HCT116 (cell line): Measurements from ENCODE around the gene AOPEP. TPM values are rescaled to one million over a fixed set of nuclear protein-coding genes. Genes with fewer than 3 reads are reported as not detected.

ENCODE experiments used
- ATAC-seq: fragments of 200-7000 bp; cut with Tn5 transposase; 2 replicates; pipeline ENCODE4 v1.9.1; 2020; ENCODE audit warnings: mild to moderate bottlenecking, moderate library complexity
- BruUV-seq: library from RNA; stranded (reverse); fragments of 400-500 nt; replicated peaks from 2 replicates; lab custom pipeline; 2021; lab: Mats Ljungman, UMichigan
- CTCF ChIA-PET: fragments of 300-600 bp; sonication (Branson Sonifier 250); formaldehyde crosslinking; loops from one replicate; lab custom pipeline; 2021; ENCODE audit warnings: antibody characterized with exemption; lab: Charles Lee
- POLR2A ChIA-PET: fragments of 300-600, 350-600 bp; sonication (Branson Sonifier 250); formaldehyde crosslinking; loops from one replicate; lab custom pipeline; 2021; ENCODE audit warnings: antibody characterized with exemption; lab: Charles Lee
- RAD21 ChIA-PET, 2 experiments: fragments of 300-600 bp; sonication (Branson Sonifier 250); formaldehyde crosslinking; loops; one replicate each; lab custom pipeline; 2023; ENCODE audit warnings: low total read pairs in 2 of 2; ENCODE audit not compliant: uncharacterized antibody in 2 of 2, unreplicated experiment in 2 of 2, low non-redundant PET in 1 of 2; lab: Charles Lee
- DNase-seq: peaks from one replicate; pipeline ENCODE4 v3.0.0-alpha.2; 2010; ENCODE audit warnings: low read depth, low spot score
- H2AFZ ChIP-seq: fragments of 200-600 bp; shearing (Covaris generic), sonication (generic); 2 replicates; pipeline ENCODE4 v1.6.1; 2017; ENCODE audit warnings: low read depth, mixed run types, mixed read lengths, antibody characterized with exemption, low read length; ENCODE audit not compliant: poor library complexity, severe bottlenecking
- H3K27ac ChIP-seq: 2 replicates; pipeline ENCODE4 v1.5.1; 2012; ENCODE audit warnings: low read depth, low read length
- H3K27me3 ChIP-seq: fragments of 200-600 bp; sonication (generic); 2 replicates; pipeline ENCODE4 v1.6.1; 2016; ENCODE audit warnings: mixed run types, low read length, mixed read lengths; ENCODE audit not compliant: insufficient read depth
- H3K36me3 ChIP-seq, 2 experiments: fragments of 200-500 bp in 1 of 2; fragments of 200-600 bp in 1 of 2; sonication (Bioruptor generic) in 1 of 2; sonication (generic) in 1 of 2; 2 replicates each; pipeline versions ENCODE4 v1.5.1 to v1.6.1; 2014 to 2016; ENCODE audit warnings: low read length in 2 of 2, inconsistent platforms in 1 of 2, mixed read lengths in 1 of 2, mixed run types in 1 of 2; ENCODE audit not compliant: insufficient read depth in 2 of 2, control insufficient read depth in 1 of 2
- H3K4me1 ChIP-seq, 2 experiments: fragments of 200-600 bp in 1 of 2; sonication (generic) in 1 of 2; 2 replicates each; pipeline versions ENCODE4 v1.5.1 to v1.6.1; 2012 to 2017; ENCODE audit warnings: low read length in 2 of 2, inconsistent platforms in 1 of 2, mild to moderate bottlenecking in 1 of 2, mixed read lengths in 1 of 2, mixed run types in 1 of 2, moderate library complexity in 1 of 2; ENCODE audit not compliant: insufficient read depth in 2 of 2, control insufficient read depth in 1 of 2
- H3K4me2 ChIP-seq: fragments of 200-600 bp; sonication (generic); 2 replicates; pipeline ENCODE4 v1.6.1; 2017; ENCODE audit warnings: mixed run types, low read length, mixed read lengths
- H3K4me3 ChIP-seq, 2 experiments: fragments of 200-600 bp in 1 of 2; sonication (generic) in 1 of 2; replicated peaks in 1 of 2; 2 replicates each; pipeline ENCODE4 v1.5.1; 2011 to 2016; ENCODE audit warnings: low read length in 2 of 2, control low read depth in 1 of 2, low read depth in 1 of 2, mild to moderate bottlenecking in 1 of 2, mixed read lengths in 1 of 2, mixed run types in 1 of 2
- H3K79me2 ChIP-seq: fragments of 200-600 bp; sonication (generic); 2 replicates; pipeline ENCODE4 v1.6.1; 2017; ENCODE audit warnings: mild to moderate bottlenecking, mixed run types, low read length, moderate library complexity, mixed read lengths; ENCODE audit not compliant: insufficient read depth
- H3K9ac ChIP-seq: fragments of 200-600 bp; sonication (generic); 2 replicates; pipeline ENCODE4 v1.6.1; 2016; ENCODE audit warnings: low read length, mixed read lengths
- H3K9me2 ChIP-seq: fragments of 200-600 bp; sonication (generic), shearing (Covaris generic); 2 replicates; pipeline ENCODE4 v1.6.1; 2017; ENCODE audit warnings: mixed run types, mild to moderate bottlenecking, moderate library complexity; ENCODE audit not compliant: insufficient read depth
- H3K9me3 ChIP-seq, 2 experiments: fragments of 200-500 bp in 1 of 2; fragments of 200-600 bp in 1 of 2; sonication (Bioruptor generic) in 1 of 2; sonication (generic) in 1 of 2; 2 replicates each; pipeline ENCODE4 v1.6.1; 2014 to 2017; ENCODE audit warnings: low read length in 2 of 2, mixed read lengths in 2 of 2, inconsistent platforms in 1 of 2, low read depth in 1 of 2, mild to moderate bottlenecking in 1 of 2, mixed run types in 1 of 2, moderate library complexity in 1 of 2; ENCODE audit not compliant: control insufficient read depth in 1 of 2, insufficient read depth in 1 of 2
- H4K20me1 ChIP-seq: fragments of 200-600 bp; sonication (generic), shearing (Covaris generic); 2 replicates; pipeline ENCODE4 v1.6.1; 2017; ENCODE audit warnings: mixed run types, mild to moderate bottlenecking, moderate library complexity; ENCODE audit not compliant: insufficient read depth
- CBX3 ChIP-seq: IDR thresholded peaks from 2 replicates; pipeline ENCODE4 v1.6.1; 2012; ENCODE audit warnings: low read depth
- CEBPB ChIP-seq: IDR thresholded peaks from 2 replicates; pipeline ENCODE4 v1.6.1; 2012; ENCODE audit warnings: low read depth
- EGR1 ChIP-seq: IDR thresholded peaks from 2 replicates; pipeline ENCODE4 v1.6.1; 2012; ENCODE audit warnings: low read depth
- ELF1 ChIP-seq: IDR thresholded peaks from 2 replicates; pipeline ENCODE4 v1.6.1; 2012; ENCODE audit warnings: low read depth, borderline replicate concordance
- EZH2 ChIP-seq: fragments of 200-600 bp; sonication (generic); IDR thresholded peaks from 2 replicates; pipeline ENCODE4 v1.6.1; 2017; ENCODE audit warnings: antibody characterized with exemption, mixed run types
- EZH2phosphoT487 ChIP-seq: fragments of 200-600 bp; IDR thresholded peaks from 2 replicates; pipeline ENCODE4 v1.6.1; 2018; ENCODE audit warnings: antibody characterized with exemption, borderline replicate concordance
- JUND ChIP-seq: IDR thresholded peaks from 2 replicates; pipeline ENCODE4 v1.6.1; 2012
- POLR2A ChIP-seq: IDR thresholded peaks from 2 replicates; pipeline ENCODE4 v1.7.0; 2011; ENCODE audit warnings: borderline replicate concordance; ENCODE audit not compliant: insufficient read depth, insufficient read length; ENCODE audit errors: extremely low read depth
- POLR2AphosphoS5 ChIP-seq: IDR thresholded peaks from 2 replicates; pipeline ENCODE4 v1.6.1; 2011; ENCODE audit warnings: mild to moderate bottlenecking, low read depth, low read length, moderate library complexity
- RAD21 ChIP-seq: IDR thresholded peaks from 2 replicates; pipeline ENCODE4 v1.6.1; 2012; ENCODE audit warnings: low read depth, mild to moderate bottlenecking
- SIN3A ChIP-seq: IDR thresholded peaks from 2 replicates; pipeline ENCODE4 v1.6.1; 2012; ENCODE audit warnings: low read depth
- SRF ChIP-seq: IDR thresholded peaks from 2 replicates; pipeline ENCODE4 v1.6.1; 2012; ENCODE audit warnings: low read depth
- YY1 ChIP-seq: IDR thresholded peaks from 2 replicates; pipeline ENCODE4 v1.6.1; 2011; ENCODE audit warnings: low read length, low read depth, moderate library complexity, mild to moderate bottlenecking; ENCODE audit not compliant: insufficient replicate concordance; ENCODE audit errors: extremely low read depth
- ZNF274 ChIP-seq: fragments of 200-500 bp; sonication (Bioruptor generic); IDR thresholded peaks from 2 replicates; pipeline ENCODE4 v1.6.1; 2014; ENCODE audit warnings: mild to moderate bottlenecking, low read depth, low read length, inconsistent platforms
- intact Hi-C: fragments of 100-400 bp; cut with micrococcal nuclease; formaldehyde crosslinking; loops from 2 replicates; pipeline ENCODE4 v1.10.0; 2022
- total RNA-seq: library from RNA; stranded (reverse); gene quantifications from one replicate; pipeline ENCODE4 v1.2.1, GENCODE V29; 2021; ENCODE audit not compliant: unreplicated experiment
- TF ChIP-seq, protein P1 (sequence below): IDR thresholded peaks from 2 replicates; pipeline ENCODE4 v1.6.1; 2012
- TF ChIP-seq, protein P2 (sequence below): IDR thresholded peaks from 2 replicates; pipeline ENCODE4 v1.6.1; 2012; ENCODE audit warnings: low read depth
- TF ChIP-seq, protein P3 (sequence below), 3 experiments: fragments of 200-600 bp in 1 of 3; sonication (generic) in 1 of 3; IDR thresholded peaks in 2 of 3; conservative IDR thresholded peaks in 1 of 3; 2 replicates each; pipeline ENCODE4 v1.5.1; 2012 to 2017; ENCODE audit warnings: low read depth in 2 of 3, low read length in 2 of 3, antibody characterized with exemption in 1 of 3, borderline replicate concordance in 1 of 3, control low read depth in 1 of 3, mild to moderate bottlenecking in 1 of 3, mixed read lengths in 1 of 3, mixed run types in 1 of 3, moderate library complexity in 1 of 3; ENCODE audit not compliant: insufficient read depth in 1 of 3
- TF ChIP-seq, protein P4 (sequence below): IDR thresholded peaks from 2 replicates; pipeline ENCODE4 v1.6.1; 2012

The AOPEP gene
- total RNA-seq, 1 experiment from 2014 or later, result 15.1 TPM

DNA sequence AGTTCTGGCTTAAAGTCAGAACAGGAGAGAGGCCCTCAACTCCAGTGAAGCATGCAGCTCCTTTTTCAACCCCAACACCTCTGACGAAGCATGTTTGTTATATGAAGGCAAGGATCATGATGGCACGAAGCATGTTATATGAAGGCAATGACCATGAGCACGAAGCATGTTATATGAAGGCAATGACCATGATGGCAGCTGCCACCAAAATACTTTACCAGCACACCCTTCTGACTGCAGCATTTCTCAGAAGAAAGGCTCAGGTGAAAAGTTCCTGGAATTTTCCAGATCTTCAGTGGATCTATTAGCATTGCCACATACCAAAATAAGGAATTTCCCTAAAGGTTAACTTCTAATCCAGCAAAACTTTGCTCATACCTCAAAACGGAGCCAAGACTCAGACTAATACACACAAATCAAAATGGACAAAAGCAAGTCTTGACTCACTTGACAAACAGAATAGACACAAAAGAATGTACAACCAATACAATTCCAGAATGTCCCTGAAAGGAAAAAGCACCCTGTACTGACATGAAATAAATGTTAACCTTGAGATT is 373.6 kb downstream of the AOPEP start:
- no peaks in the 10 kb centered on the region for H3K36me3 ChIP-seq
- no peaks in the 10 kb centered on the region for H3K79me2 ChIP-seq
- intact Hi-C loops, result no loop called here
- H3K27me3 ChIP-seq, result no peaks in the 10 kb centered on the region
- CTCF ChIA-PET, result no interaction called here
- POLR2A ChIA-PET, result no interaction called here
- no peaks in the 10 kb centered on the region for H4K20me1 ChIP-seq
- ATAC-seq (no peak), DNase-seq (no peak)
- no peaks in the 10 kb centered on the region for H3K9me3 ChIP-seq
- no peak overlapping the region for H3K9ac ChIP-seq
- BruUV-seq, result no TSS peak
- H3K4me2 ChIP-seq, result no peak overlapping the region
- H2AFZ ChIP-seq, result no peak overlapping the region
- H3K4me3 ChIP-seq, result no peak overlapping the region
- H3K9me2 ChIP-seq, result no peaks in the 10 kb centered on the region
- RAD21 ChIA-PET, result no interaction called here
- H3K4me1 ChIP-seq, result peaks cover 0 to 2% of the 10 kb centered on the region in 2 experiments; a peak in 1 of 4 replicates
- TF ChIP-seq CEBPB (no peak), CBX3 (no peak), EGR1 (no peak), SIN3A (no peak), RAD21 (no peak), EZH2 (no peak), EZH2phosphoT487 (no peak), ZNF274 (no peak), POLR2AphosphoS5 (no peak), SRF (no peak), JUND (no peak), ELF1 (no peak), YY1 (no peak), POLR2A (no peak)
- TF ChIP-seq, protein P1, sequence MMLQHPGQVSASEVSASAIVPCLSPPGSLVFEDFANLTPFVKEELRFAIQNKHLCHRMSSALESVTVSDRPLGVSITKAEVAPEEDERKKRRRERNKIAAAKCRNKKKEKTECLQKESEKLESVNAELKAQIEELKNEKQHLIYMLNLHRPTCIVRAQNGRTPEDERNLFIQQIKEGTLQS, result no peak
- TF ChIP-seq, protein P2, sequence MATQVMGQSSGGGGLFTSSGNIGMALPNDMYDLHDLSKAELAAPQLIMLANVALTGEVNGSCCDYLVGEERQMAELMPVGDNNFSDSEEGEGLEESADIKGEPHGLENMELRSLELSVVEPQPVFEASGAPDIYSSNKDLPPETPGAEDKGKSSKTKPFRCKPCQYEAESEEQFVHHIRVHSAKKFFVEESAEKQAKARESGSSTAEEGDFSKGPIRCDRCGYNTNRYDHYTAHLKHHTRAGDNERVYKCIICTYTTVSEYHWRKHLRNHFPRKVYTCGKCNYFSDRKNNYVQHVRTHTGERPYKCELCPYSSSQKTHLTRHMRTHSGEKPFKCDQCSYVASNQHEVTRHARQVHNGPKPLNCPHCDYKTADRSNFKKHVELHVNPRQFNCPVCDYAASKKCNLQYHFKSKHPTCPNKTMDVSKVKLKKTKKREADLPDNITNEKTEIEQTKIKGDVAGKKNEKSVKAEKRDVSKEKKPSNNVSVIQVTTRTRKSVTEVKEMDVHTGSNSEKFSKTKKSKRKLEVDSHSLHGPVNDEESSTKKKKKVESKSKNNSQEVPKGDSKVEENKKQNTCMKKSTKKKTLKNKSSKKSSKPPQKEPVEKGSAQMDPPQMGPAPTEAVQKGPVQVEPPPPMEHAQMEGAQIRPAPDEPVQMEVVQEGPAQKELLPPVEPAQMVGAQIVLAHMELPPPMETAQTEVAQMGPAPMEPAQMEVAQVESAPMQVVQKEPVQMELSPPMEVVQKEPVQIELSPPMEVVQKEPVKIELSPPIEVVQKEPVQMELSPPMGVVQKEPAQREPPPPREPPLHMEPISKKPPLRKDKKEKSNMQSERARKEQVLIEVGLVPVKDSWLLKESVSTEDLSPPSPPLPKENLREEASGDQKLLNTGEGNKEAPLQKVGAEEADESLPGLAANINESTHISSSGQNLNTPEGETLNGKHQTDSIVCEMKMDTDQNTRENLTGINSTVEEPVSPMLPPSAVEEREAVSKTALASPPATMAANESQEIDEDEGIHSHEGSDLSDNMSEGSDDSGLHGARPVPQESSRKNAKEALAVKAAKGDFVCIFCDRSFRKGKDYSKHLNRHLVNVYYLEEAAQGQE, result no peak
- TF ChIP-seq, protein P3, sequence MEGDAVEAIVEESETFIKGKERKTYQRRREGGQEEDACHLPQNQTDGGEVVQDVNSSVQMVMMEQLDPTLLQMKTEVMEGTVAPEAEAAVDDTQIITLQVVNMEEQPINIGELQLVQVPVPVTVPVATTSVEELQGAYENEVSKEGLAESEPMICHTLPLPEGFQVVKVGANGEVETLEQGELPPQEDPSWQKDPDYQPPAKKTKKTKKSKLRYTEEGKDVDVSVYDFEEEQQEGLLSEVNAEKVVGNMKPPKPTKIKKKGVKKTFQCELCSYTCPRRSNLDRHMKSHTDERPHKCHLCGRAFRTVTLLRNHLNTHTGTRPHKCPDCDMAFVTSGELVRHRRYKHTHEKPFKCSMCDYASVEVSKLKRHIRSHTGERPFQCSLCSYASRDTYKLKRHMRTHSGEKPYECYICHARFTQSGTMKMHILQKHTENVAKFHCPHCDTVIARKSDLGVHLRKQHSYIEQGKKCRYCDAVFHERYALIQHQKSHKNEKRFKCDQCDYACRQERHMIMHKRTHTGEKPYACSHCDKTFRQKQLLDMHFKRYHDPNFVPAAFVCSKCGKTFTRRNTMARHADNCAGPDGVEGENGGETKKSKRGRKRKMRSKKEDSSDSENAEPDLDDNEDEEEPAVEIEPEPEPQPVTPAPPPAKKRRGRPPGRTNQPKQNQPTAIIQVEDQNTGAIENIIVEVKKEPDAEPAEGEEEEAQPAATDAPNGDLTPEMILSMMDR (IDR thresholded peaks at IDR 0.05 in 2 of 3, conservative IDR thresholded peaks at IDR 0.05 in 1 of 3; ENCODE audit: borderline replicate concordance in 1 of 3, insufficient read depth in 1 of 3, low read depth in 2 of 3, low read length in 2 of 3), result no peak
- TF ChIP-seq, protein P4, sequence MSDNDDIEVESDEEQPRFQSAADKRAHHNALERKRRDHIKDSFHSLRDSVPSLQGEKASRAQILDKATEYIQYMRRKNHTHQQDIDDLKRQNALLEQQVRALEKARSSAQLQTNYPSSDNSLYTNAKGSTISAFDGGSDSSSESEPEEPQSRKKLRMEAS, result no peak
- no peak overlapping the region for H3K27ac ChIP-seq
